GM12878 (cell line): Measurements from ENCODE around the gene CD55. TPM values are rescaled to one million over a fixed set of nuclear protein-coding genes. Genes with fewer than 3 reads are reported as not detected.

Experiments used
- ATAC-seq: fragments of 200-7000 bp; cut with Tn5 transposase; 3 replicates; pipeline ENCODE4 v1.9.1; 2020; ENCODE audit warnings: mild to moderate bottlenecking, moderate library complexity
- BruUV-seq: library from RNA; stranded (reverse); fragments of 400-500 nt; replicated peaks from 2 replicates; lab custom pipeline; 2021; lab: Mats Ljungman, UMichigan
- CTCF ChIA-PET: fragments of 300-600 bp; sonication (Branson Sonifier 250); formaldehyde crosslinking; extraction: SDS; loops from one replicate; lab custom pipeline; 2021; ENCODE audit warnings: inconsistent platforms; lab: Yijun Ruan, JAX
- POLR2A ChIA-PET: fragments of 350-600 bp; formaldehyde crosslinking; extraction: SDS; loops from one replicate; lab custom pipeline; 2021; ENCODE audit warnings: inconsistent platforms; lab: Charles Lee
- RAD21 ChIA-PET: fragments of 300-600 bp; sonication (Branson Sonifier 250); formaldehyde crosslinking; loops from one replicate; lab custom pipeline; 2023; ENCODE audit warnings: antibody characterized with exemption; ENCODE audit not compliant: unreplicated experiment; lab: Charles Lee
- SMC1A ChIA-PET: fragments of 300-600 bp; sonication (Branson Sonifier 250); formaldehyde crosslinking; loops from one replicate; lab custom pipeline; 2023; ENCODE audit not compliant: unreplicated experiment, uncharacterized antibody; lab: Charles Lee
- DNase-seq: peaks from one replicate; pipeline ENCODE4 v3.0.0-alpha.2; 2011; ENCODE audit warnings: low read depth, low spot score
- FAIRE-seq: peaks from 3 replicates; lab custom pipeline; 2011; peaks lifted over from hg19 to GRCh38; lab: Jason Lieb, UNC
- H2AFZ ChIP-seq: 2 replicates; pipeline ENCODE4 v1.6.0; 2011; ENCODE audit warnings: low read depth, low read length, control low read depth; ENCODE audit not compliant: control insufficient read depth
- H3K27ac ChIP-seq: 2 replicates; pipeline ENCODE4 v1.5.1; 2011; ENCODE audit warnings: control low read depth; ENCODE audit not compliant: control insufficient read depth, insufficient read depth
- H3K27me3 ChIP-seq, 2 experiments: replicated peaks in 1 of 2; 2 replicates each; pipeline versions ENCODE4 v1.6.0 to v1.6.1; 2011; ENCODE audit warnings: low read length in 1 of 2; ENCODE audit not compliant: control insufficient read depth in 2 of 2, insufficient read depth in 2 of 2
- H3K36me3 ChIP-seq, 2 experiments: 2 replicates each; pipeline ENCODE4 v1.5.1; 2011; ENCODE audit warnings: low read length in 1 of 2; ENCODE audit not compliant: control insufficient read depth in 2 of 2, insufficient read depth in 2 of 2
- H3K4me1 ChIP-seq: 2 replicates; pipeline ENCODE4 v1.6.1; 2011; ENCODE audit warnings: mild to moderate bottlenecking, low read length, moderate library complexity, mixed read lengths; ENCODE audit not compliant: control insufficient read depth, insufficient read depth
- H3K4me2 ChIP-seq: 2 replicates; pipeline ENCODE4 v1.6.0; 2011; ENCODE audit warnings: control low read depth; ENCODE audit not compliant: control insufficient read depth, insufficient read depth
- H3K4me3 ChIP-seq: fragments of 200-600 bp; sonication (generic); 2 replicates; pipeline ENCODE4 v1.5.1; 2016
- H3K79me2 ChIP-seq: 2 replicates; pipeline ENCODE4 v1.6.0; 2011; ENCODE audit warnings: low read length; ENCODE audit not compliant: control insufficient read depth, insufficient read depth
- H3K9ac ChIP-seq: 2 replicates; pipeline ENCODE4 v1.8.0; 2011; ENCODE audit warnings: low read length, control low read depth, mixed read lengths; ENCODE audit not compliant: control insufficient read depth, insufficient read depth
- H3K9me3 ChIP-seq: replicated peaks from 3 replicates; pipeline ENCODE4 v1.5.1; 2011; ENCODE audit warnings: mild to moderate bottlenecking, low read length; ENCODE audit not compliant: control insufficient read depth, insufficient read depth
- H4K20me1 ChIP-seq: 2 replicates; pipeline ENCODE4 v1.6.0; 2011; ENCODE audit not compliant: control insufficient read depth, insufficient read depth
- CREB1 ChIP-seq: IDR thresholded peaks from 2 replicates; pipeline ENCODE4 v1.6.1; 2012; ENCODE audit warnings: low read depth, mild to moderate bottlenecking, inconsistent platforms
- HDAC2 ChIP-seq: fragments of 200-600 bp; sonication (generic); IDR thresholded peaks from 2 replicates; pipeline ENCODE4 v1.6.1; 2017
- IKZF2 ChIP-seq, 2 experiments: fragments of 450-650 bp; IDR thresholded peaks; 2 replicates each; pipeline ENCODE4 v1.6.1; 2017; ENCODE audit warnings: mild to moderate bottlenecking in 2 of 2, moderate library complexity in 2 of 2
- MEF2A ChIP-seq: IDR thresholded peaks from 2 replicates; pipeline ENCODE4 v1.6.1; 2011; ENCODE audit warnings: low read depth, mild to moderate bottlenecking, low read length, moderate library complexity; ENCODE audit not compliant: insufficient read depth
- RAD21 ChIP-seq: IDR thresholded peaks from 2 replicates; pipeline ENCODE4 v1.6.1; 2011; ENCODE audit warnings: mild to moderate bottlenecking, low read depth, low read length, moderate library complexity; ENCODE audit not compliant: insufficient read depth
- RFX5 ChIP-seq: IDR thresholded peaks from 2 replicates; pipeline ENCODE4 v1.6.1; 2011; ENCODE audit warnings: low read depth, low read length, improper control_type of control experiment
- SPI1 ChIP-seq: IDR thresholded peaks from 2 replicates; pipeline ENCODE4 v1.6.1; 2011; ENCODE audit warnings: low read depth, mild to moderate bottlenecking, low read length, moderate library complexity, borderline replicate concordance; ENCODE audit not compliant: insufficient read depth
- ZNF207 ChIP-seq: fragments of 450-650 bp; IDR thresholded peaks from 2 replicates; pipeline ENCODE4 v1.6.1; 2014; ENCODE audit warnings: antibody characterized with exemption, mild to moderate bottlenecking, borderline replicate concordance
- ZSCAN29 ChIP-seq: fragments of 450-650 bp; IDR thresholded peaks from 2 replicates; pipeline ENCODE4 v1.6.1; 2017; ENCODE audit warnings: mild to moderate bottlenecking, moderate library complexity
- WGBS: methylation state at CpG from one replicate; pipeline ENCODE4 v1.1.6; 2016; ENCODE audit warnings: low lambda C conversion rate; ENCODE audit not compliant: insufficient replicate concordance, insufficient coverage; ENCODE audit errors: missing lambda C conversion rate; 5-methylcytosine and 5-hydroxymethylcytosine counted together
- in situ Hi-C: fragments of 300-500 bp; cut with MboI; formaldehyde crosslinking; loops from 9 replicates; pipeline ENCODE4 v1.14.3; 2018; ENCODE audit warnings: mixed read lengths
- intact Hi-C: fragments of 100-400 bp; cut with micrococcal nuclease; formaldehyde crosslinking; loops from one replicate; pipeline ENCODE4 v1.14.2; 2022; ENCODE audit not compliant: unreplicated experiment
- polyA plus RNA-seq, 11 experiments: library from polyadenylated mRNA; depleted of rRNA in 4 of 11; unstranded in 6 of 11; stranded (reverse) in 5 of 11; fragments of >200 nt; fragmentation: Nextera tagmentation in 4 of 11; fragmentation: Illumina TruSeq in 1 of 11; extraction: Ambion mirVana in 4 of 11; extraction: Trizol in 1 of 11; gene quantifications; 1 replicate in 1 of 11; 2 replicates in 10 of 11; pipeline versions ENCODE4 v1.2.1 to v1.2.3, GENCODE V29; 2011 to 2016; ENCODE audit warnings: inconsistent platforms in 2 of 11, missing spikeins in 2 of 11, low read depth in 1 of 11
- total RNA-seq, 4 experiments: library from RNA; depleted of rRNA in 3 of 4; stranded (reverse); fragments of >200 nt in 3 of 4; fragmentation: Illumina TruSeq in 1 of 4; extraction: Trizol in 1 of 4; gene quantifications; 2 replicates each; pipeline versions ENCODE4 v1.2.1 to v1.2.3, GENCODE V29; 2013 to 2021
- TF ChIP-seq, protein P1 (sequence below): fragments of 450-650 bp; conservative IDR thresholded peaks from 2 replicates; pipeline ENCODE4 v1.6.1; 2017; ENCODE audit warnings: mild to moderate bottlenecking, moderate library complexity
- TF ChIP-seq, protein P2 (sequence below): fragments of 450-650 bp; IDR thresholded peaks from 2 replicates; pipeline ENCODE4 v1.6.1; 2016; ENCODE audit warnings: mild to moderate bottlenecking, moderate library complexity, borderline replicate concordance

CD55 gene
- total and polyA plus RNA-seq, 10 of the 15 experiments (the other 5 are each of a cell fraction or from before 2014, with no cell fraction given), result 5.2 to 46.5 (median 15.1) TPM

DNA sequence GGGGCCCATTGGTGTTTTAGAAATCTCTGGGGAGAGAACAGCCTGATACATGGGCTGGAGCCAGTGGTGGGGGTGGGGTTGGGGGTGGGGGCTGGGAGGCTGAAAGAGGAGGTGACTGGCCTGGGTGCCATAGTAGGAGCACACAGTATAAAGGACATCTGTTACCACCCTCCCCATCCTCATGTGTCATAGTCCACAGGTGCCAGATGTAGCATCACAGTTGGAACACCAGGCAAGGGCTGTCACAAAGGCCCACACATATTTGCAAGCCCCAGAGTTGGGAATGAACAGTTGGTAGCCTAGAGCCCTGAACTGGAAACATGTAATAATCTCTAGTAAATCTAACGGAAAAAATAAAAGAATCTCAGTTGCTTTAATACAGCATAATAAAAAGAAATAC, 77.5 kb downstream of the CD55 start:
- RAD21 ChIA-PET, result interaction anchor here (1.3 kb wide), 1 partner anchor 77 kb away, joined by 3 read pairs; no protein-coding TSS in a partner anchor
- no peaks in the 10 kb centered on the region for H3K27me3 ChIP-seq
- no peaks in the 10 kb centered on the region for H4K20me1 ChIP-seq
- in situ Hi-C loops, result no loop called here
- H3K9ac ChIP-seq, result no peak overlapping the region
- SMC1A ChIA-PET, result interaction anchor here (0.6 to 1.1 kb wide), 3 partner anchors 46 to 309 kb away, joined by 3 to 4 read pairs (median 3); no protein-coding TSS in a partner anchor
- no peak for TF ChIP-seq CREB1
- TF ChIP-seq RAD21, result no peak
- no peak for TF ChIP-seq HDAC2
- TF ChIP-seq RFX5, result no peak
- TF ChIP-seq SPI1, result no peak
- TF ChIP-seq, protein P1, sequence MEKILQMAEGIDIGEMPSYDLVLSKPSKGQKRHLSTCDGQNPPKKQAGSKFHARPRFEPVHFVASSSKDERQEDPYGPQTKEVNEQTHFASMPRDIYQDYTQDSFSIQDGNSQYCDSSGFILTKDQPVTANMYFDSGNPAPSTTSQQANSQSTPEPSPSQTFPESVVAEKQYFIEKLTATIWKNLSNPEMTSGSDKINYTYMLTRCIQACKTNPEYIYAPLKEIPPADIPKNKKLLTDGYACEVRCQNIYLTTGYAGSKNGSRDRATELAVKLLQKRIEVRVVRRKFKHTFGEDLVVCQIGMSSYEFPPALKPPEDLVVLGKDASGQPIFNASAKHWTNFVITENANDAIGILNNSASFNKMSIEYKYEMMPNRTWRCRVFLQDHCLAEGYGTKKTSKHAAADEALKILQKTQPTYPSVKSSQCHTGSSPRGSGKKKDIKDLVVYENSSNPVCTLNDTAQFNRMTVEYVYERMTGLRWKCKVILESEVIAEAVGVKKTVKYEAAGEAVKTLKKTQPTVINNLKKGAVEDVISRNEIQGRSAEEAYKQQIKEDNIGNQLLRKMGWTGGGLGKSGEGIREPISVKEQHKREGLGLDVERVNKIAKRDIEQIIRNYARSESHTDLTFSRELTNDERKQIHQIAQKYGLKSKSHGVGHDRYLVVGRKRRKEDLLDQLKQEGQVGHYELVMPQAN, result no peak
- no peak for TF ChIP-seq IKZF2 (IDR thresholded peaks at IDR 0.05)
- TF ChIP-seq MEF2A, result no peak
- TF ChIP-seq, protein P2, sequence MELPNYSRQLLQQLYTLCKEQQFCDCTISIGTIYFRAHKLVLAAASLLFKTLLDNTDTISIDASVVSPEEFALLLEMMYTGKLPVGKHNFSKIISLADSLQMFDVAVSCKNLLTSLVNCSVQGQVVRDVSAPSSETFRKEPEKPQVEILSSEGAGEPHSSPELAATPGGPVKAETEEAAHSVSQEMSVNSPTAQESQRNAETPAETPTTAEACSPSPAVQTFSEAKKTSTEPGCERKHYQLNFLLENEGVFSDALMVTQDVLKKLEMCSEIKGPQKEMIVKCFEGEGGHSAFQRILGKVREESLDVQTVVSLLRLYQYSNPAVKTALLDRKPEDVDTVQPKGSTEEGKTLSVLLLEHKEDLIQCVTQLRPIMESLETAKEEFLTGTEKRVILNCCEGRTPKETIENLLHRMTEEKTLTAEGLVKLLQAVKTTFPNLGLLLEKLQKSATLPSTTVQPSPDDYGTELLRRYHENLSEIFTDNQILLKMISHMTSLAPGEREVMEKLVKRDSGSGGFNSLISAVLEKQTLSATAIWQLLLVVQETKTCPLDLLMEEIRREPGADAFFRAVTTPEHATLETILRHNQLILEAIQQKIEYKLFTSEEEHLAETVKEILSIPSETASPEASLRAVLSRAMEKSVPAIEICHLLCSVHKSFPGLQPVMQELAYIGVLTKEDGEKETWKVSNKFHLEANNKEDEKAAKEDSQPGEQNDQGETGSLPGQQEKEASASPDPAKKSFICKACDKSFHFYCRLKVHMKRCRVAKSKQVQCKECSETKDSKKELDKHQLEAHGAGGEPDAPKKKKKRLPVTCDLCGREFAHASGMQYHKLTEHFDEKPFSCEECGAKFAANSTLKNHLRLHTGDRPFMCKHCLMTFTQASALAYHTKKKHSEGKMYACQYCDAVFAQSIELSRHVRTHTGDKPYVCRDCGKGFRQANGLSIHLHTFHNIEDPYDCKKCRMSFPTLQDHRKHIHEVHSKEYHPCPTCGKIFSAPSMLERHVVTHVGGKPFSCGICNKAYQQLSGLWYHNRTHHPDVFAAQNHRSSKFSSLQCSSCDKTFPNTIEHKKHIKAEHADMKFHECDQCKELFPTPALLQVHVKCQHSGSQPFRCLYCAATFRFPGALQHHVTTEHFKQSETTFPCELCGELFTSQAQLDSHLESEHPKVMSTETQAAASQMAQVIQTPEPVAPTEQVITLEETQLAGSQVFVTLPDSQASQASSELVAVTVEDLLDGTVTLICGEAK, result no peak
- no peak for TF ChIP-seq ZSCAN29
- no peak for TF ChIP-seq ZNF207
- no peaks in the 10 kb centered on the region for H3K79me2 ChIP-seq
- H3K9me3 ChIP-seq, result no peaks in the 10 kb centered on the region; the same call in 2 of the 3 replicates
- POLR2A ChIA-PET, result no interaction called here
- H3K4me1 ChIP-seq, result no peaks in the 10 kb centered on the region
- H2AFZ ChIP-seq, result no peak overlapping the region
- no peak overlapping the region for H3K27ac ChIP-seq
- FAIRE-seq (no peak), ATAC-seq (no peak), DNase-seq (no peak)
- CTCF ChIA-PET, result interaction anchor here (0.6 kb wide), 1 partner anchor 404 kb away, joined by 3 read pairs; no protein-coding TSS in a partner anchor
- no TSS peak for BruUV-seq
- no peak overlapping the region for H3K4me3 ChIP-seq
- no peaks in the 10 kb centered on the region for H3K36me3 ChIP-seq
- WGBS, result 96% methylated on average over 1 of the region's 1 CpG
- H3K4me2 ChIP-seq, result no peak overlapping the region
- intact Hi-C loops, result no loop called here
